ENCODE results near the gene ESRRG.

Gene ESRRG

GRCh38 chr1:216626394-216627067 lies 96.7 kb downstream of the ESRRG start:
- no peak for DNase-seq

DNA sequence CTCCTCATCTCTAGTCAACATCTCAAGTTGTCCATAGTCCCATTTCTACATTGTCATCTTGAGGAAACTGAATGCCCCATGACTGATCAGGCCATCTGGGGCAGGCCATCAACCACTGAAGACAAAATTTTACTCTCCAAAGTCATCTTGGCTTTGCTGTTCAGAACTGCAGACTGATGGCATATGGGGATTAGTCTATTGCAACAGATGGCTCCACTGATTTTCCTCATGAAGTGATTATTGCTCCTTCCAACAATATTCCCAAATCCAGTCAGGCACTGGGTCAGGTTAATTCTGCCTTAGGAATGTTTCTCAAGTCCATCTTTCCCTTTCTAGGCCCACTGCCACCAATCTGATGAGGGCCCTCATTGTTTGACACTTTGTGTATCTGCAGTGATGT lies 101.7 kb downstream of the ESRRG start:
- DNase-seq: no peak

DNA sequence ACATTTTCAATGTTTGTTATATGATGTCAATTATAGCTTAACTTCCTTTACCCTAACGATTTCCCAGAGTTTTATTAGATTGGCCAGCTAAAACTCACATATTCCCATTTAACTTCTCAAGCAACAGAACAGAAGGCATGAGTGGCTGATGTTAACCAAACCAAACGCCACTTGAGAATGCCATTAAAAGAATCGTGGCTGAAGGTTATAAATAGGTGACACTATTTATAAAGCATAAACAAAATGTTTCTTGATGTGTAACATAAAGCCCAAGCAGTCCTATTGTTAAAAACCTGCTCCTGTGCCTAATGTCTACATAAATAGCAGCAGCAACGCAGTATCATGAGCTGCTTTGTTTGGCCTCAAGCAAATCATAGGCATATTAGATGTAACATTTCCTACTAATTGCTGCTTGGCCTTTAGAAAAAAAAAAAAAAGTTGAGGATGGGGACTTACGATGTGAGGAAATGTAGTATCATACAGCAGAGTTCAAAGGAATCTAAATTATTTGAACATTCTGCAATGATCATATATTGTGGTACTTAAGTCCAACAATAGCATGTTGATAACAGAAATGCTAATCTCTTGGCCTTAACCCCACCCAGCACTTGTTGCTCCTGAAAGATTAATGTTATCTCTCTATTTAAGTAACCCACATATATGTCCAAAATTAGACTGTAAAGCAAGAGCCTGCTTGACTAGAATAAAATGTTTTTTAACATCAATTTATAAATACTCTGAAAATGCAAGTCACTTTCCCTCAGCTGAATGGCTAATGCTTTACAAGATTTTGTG lies 106.0 kb downstream of the ESRRG start:
- DNase-seq: no peak

- DNase-seq: no peak
These were observed 106.8 kb downstream of the ESRRG start for GRCh38 chr1:216616425-216616824.

DNA sequence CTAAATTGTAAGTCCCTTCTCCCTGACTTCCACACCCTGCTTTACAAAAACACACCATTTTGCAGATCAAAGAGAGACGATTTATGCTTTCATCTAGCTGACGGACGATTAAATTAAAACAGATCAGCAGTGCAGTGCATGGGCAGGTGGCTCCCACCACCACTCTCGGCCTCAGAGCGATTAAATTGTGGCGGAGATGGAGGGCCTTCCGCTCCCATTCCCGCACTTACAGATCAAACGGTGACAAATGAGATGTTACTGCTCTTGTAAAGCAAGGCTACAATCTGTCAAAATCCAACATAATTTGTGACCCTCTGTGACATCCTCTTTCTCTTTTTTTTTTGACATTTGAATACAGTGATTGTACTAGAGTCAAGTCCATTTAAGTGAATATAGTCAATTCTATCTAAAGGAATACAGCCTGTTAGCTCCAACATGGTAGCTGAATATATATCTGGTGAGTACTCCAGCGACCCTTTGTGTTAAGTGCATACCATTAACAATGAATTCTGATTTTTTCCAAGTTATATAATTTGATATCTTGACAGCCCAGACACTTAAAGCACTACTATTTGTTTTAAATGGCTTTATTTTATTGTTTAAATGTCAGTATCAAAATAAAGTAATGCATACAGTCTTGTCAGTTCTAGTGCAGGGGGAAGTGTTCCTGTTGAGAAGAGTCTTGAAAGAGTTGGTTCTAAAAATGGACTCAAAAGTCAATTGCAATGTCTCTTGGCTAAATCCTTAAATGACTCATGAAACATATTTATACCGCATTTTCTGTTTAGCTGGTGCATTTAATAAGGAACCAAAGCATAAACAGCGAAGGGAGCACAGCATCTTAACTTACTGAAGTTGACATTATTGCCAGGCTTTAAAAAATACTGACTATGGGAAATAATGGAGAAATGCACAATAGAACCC lies 109.0 kb downstream of the ESRRG start:
- no peak for DNase-seq

- no peak for DNase-seq
These were observed 110.9 kb downstream of the ESRRG start for GRCh38 chr1:216612291-216612690.

- DNase-seq: no peak
These were observed 116.0 kb downstream of the ESRRG start for GRCh38 chr1:216607067-216607697.

DNA sequence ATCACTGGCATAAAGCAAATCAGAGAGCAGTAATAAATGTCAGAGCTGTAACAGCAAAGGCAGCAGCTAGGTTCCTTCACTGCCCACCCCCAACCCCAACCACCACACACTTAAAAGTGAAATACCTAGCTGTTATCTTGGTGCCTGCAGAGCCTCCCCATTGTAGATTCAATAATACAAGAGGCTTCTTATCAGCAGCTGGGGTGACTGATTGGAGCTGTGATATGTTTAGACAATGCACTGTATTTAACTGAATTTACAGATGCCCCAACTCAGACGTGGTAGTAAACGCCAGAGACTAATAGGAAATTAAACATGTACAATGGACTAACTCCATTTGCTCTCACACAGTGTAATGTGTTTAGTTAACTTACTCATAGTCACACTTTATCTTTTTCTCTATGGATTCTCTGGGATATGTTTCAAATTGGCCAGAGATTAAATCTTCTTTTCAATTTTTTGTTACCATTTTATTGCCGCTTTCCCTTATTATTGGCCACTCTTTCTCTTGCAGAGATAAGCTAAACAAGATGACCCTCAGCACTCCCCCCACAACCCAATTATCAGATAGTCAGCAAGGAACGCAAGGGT lies 117.1 kb downstream of the ESRRG start:
- no peak for DNase-seq

DNA sequence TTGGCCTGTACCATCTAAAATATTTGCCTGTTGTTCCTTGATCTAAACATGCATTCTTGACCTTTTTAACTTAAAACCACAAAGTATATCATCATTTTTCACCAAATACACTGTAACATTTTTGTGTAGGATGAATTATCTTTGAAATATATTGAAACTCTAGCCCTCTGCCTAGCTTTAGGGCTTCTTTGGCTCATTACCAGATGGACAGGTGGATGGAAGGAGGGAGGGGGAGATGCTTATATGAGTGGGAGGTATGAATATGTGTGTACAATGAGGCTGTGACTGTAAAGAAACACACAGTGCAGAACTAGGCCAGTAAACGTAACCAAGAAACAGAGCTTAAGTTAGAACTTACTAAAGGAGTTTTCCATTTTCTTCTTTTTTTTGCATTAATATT lies 118.5 kb downstream of the ESRRG start:
- DNase-seq: no peak

- no peak for DNase-seq
These were observed 122.3 kb downstream of the ESRRG start for GRCh38 chr1:216600730-216601609.

DNA sequence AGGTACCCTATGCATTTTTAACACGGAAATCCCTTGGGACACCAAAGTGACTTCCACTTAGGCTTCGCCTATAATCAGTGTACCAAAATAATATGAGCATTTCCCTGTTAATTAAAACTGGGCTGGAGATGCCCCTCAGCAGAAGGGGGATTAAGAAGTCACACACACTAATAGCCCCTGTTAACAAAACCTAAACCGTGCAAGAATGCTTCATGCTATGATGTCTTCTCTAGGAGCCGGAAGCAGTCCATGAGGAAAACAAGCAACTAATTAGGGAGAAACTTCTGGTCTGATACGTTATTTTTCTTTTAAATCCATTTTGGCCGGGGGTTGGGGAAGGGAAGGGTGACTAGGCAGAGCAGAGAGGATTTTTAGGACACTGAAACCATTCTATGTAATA lies 123.4 kb downstream of the ESRRG start:
- DNase-seq: no peak

DNA sequence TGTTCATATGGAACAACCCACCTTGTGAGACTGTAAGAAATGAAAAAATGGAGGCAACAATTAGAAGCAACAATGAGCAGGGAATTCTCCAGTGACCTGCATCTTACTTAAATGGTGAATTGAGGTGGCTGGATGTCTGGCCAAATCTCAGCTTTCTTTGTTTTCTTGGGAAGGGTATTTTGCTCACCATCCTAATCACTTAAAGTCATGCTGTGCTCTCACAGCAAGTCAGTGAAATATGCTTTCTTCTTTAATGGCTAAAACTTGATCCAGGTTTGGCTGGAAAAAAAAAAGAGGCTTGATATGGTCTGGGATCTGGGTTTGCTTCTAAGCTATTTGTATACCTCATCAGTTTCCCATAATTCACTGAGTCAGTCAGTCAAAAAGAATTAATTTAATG lies 124.8 kb downstream of the ESRRG start:
- no peak for DNase-seq

- no peak for DNase-seq
These were observed 126.9 kb downstream of the ESRRG start for GRCh38 chr1:216596281-216596862.

- DNase-seq: no peak
These were observed 135.5 kb downstream of the ESRRG start for GRCh38 chr1:216587715-216588114.

- DNase-seq: no peak
These were observed 141.1 kb downstream of the ESRRG start for GRCh38 chr1:216582151-216582550.

DNA sequence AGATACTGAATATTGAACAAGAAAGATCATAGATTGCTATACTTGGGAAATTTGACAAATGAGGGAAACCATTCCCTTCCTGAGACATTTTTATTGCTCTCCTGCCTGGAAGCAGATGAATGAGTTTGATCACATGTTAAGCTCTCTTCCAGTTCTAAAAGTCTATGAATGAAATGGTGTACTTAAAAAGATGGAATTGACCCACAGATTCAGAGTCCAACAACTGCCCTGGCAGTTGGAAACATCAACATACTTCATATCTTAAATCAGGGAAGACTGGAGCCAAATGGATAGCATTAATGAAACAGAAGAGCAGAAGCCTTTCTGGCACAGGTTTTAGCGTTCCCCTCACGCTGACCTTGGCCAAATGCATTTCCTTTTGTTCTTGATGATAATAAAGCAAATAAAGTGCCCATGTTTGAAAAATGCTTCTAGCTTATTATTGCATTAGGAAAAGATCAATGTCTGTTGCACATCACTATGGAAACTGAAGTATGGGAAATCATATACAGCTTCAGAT lies 142.6 kb downstream of the ESRRG start:
- no peak for DNase-seq

DNA sequence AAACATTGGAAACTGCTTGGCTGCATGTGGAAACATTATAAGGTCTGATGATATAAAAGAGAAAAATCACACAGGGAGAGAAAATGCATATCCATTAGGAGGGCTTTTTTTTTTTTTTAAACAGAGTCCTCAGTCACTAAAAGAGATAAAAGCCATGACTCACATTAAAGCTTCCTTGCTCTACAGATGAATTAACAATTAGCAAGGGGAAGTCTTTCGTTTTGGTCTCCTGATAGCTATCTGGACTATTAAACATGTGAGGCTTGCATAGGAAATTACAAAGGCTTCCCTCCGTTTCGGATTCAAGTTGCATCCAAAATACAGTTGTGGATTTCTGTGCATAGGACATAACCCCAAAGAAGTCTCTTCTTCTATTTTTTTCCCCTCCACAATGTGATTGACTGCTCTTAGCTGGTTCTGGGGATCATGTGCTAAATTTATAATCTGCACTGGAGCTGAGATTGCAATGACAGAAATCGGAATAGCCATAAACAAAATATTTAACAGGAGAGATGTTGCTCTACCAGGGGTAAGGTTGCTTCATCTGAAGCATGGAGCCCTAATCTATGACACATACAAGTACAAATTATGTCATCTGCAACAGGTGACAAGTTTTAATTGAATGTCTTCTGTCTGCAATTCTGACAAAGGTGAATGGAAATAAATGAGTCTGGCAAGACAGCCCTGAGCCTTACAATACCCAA lies 146.8 kb downstream of the ESRRG start:
- no peak for DNase-seq

GRCh38 chr1:216566641-216567205 lies 156.5 kb downstream of the ESRRG start:
- DNase-seq: no peak

- no peak for DNase-seq
These were observed 160.1 kb downstream of the ESRRG start for GRCh38 chr1:216563087-216563486.

DNA sequence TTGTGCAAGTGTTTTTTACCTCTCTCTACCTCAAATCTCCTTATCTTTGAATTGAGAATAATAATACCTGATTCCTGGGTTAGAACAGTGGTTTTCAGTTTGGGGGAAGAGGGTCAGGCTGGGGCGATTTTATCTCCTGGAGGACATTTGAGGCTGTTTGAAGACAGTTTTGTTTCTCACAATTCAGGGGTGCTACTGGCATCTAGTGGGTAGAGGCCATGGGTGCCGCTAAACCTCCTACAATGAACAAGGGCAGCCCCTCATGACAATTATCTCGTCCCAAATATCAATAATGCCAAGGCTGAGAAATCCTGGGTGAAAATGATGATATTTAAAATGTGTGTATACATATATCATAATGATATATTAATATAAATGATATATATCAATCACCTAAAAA lies 160.8 kb downstream of the ESRRG start:
- no peak for DNase-seq

Data from stimulated activated CD4-positive, alpha-beta T cell treated with anti-CD3 and anti-CD28 coated beads, Interleukin-2, amount 100 ng/mL, for 48 hours (primary cell).